DOHH2 (cell line): Measurements from ENCODE around the gene GPC6.

Experiments used
- H3F3A ChIP-seq: fragments of 200-600 bp; sonication (generic), shearing (Covaris generic); 2 replicates; pipeline ENCODE4 v1.6.0; 2016; ENCODE audit warnings: antibody characterized with exemption, mild to moderate bottlenecking; ENCODE audit not compliant: control insufficient read depth, insufficient read depth
- H3K27ac ChIP-seq: fragments of 200-600 bp; sonication (generic); 2 replicates; pipeline ENCODE4 v1.5.1; 2014; ENCODE audit warnings: low read depth, mild to moderate bottlenecking, low read length, moderate library complexity
- H3K27me3 ChIP-seq: fragments of 200-600 bp; sonication (generic); 2 replicates; pipeline ENCODE4 v1.6.1; 2014; ENCODE audit warnings: mild to moderate bottlenecking, low read length, mixed read lengths; ENCODE audit not compliant: control insufficient read depth
- H3K36me3 ChIP-seq: fragments of 200-600 bp; sonication (generic); 2 replicates; pipeline ENCODE4 v1.6.1; 2014; ENCODE audit warnings: mild to moderate bottlenecking, low read length, moderate library complexity, mixed read lengths; ENCODE audit not compliant: control insufficient read depth
- H3K4me1 ChIP-seq: fragments of 200-600 bp; sonication (generic); 2 replicates; pipeline ENCODE4 v1.6.1; 2014; ENCODE audit warnings: mild to moderate bottlenecking, low read length, mixed read lengths; ENCODE audit not compliant: control insufficient read depth
- H3K4me2 ChIP-seq: fragments of 200-600 bp; sonication (generic); 2 replicates; pipeline ENCODE4 v1.6.0; 2014; ENCODE audit warnings: mild to moderate bottlenecking, low read length, moderate library complexity
- H3K4me3 ChIP-seq: fragments of 200-600 bp; sonication (generic); 2 replicates; pipeline ENCODE4 v1.5.1; 2014; ENCODE audit warnings: mild to moderate bottlenecking, low read length, mixed read lengths
- H3K79me2 ChIP-seq: fragments of 200-600 bp; sonication (generic); 2 replicates; pipeline ENCODE4 v1.6.1; 2014; ENCODE audit warnings: mild to moderate bottlenecking, low read length, mixed read lengths; ENCODE audit not compliant: control insufficient read depth
- H3K9me2 ChIP-seq: fragments of 200-600 bp; sonication (generic); replicated peaks from 2 replicates; pipeline ENCODE4 v1.6.1; 2014; ENCODE audit warnings: mild to moderate bottlenecking, low read length, mixed read lengths; ENCODE audit not compliant: control insufficient read depth
- H3K9me3 ChIP-seq: fragments of 200-600 bp; sonication (generic); 2 replicates; pipeline ENCODE4 v1.6.1; 2014; ENCODE audit warnings: antibody characterized with exemption, low read length, mixed read lengths; ENCODE audit not compliant: control insufficient read depth, insufficient read depth
- H4K20me1 ChIP-seq: fragments of 200-600 bp; sonication (generic); 2 replicates; pipeline ENCODE4 v1.6.0; 2014; ENCODE audit warnings: low read depth, mild to moderate bottlenecking, antibody characterized with exemption, low read length, moderate library complexity; ENCODE audit not compliant: control insufficient read depth, insufficient read depth
- CTCF ChIP-seq: fragments of 200-600 bp; sonication (generic); IDR thresholded peaks from one replicate; pipeline ENCODE4 v1.5.1; 2014; ENCODE audit warnings: antibody characterized with exemption, mild to moderate bottlenecking, low read depth, low read length; ENCODE audit not compliant: poor library complexity, severe bottlenecking
- EZH2phosphoT487 ChIP-seq: fragments of 200-600 bp; sonication (generic); IDR thresholded peaks from 2 replicates; pipeline ENCODE4 v1.6.1; 2017; ENCODE audit warnings: borderline replicate concordance, mild to moderate bottlenecking, antibody characterized with exemption, low read length, moderate library complexity, mixed read lengths

Gene GPC6

GRCh38 chr13:93744033-93744432, 517.4 kb downstream of the GPC6 start:
- Histone ChIP-seq H4K20me1 (no peaks in the 10 kb centered on the region), H3K79me2 (no peaks in the 10 kb centered on the region), H3K36me3 (no peaks in the 10 kb centered on the region), H3K9me3 (no peaks in the 10 kb centered on the region), H3F3A (no peaks in the 10 kb centered on the region), H3K4me3 (no peak overlapping the region), H3K27me3 (no peaks in the 10 kb centered on the region), H3K9me2 (no peaks in the 10 kb centered on the region), H3K4me1 (no peaks in the 10 kb centered on the region), H3K27ac (no peak overlapping the region), H3K4me2 (no peak overlapping the region)
- TF ChIP-seq EZH2phosphoT487 (no peak), CTCF (no peak)

GRCh38 chr13:93744886-93745285, 518.3 kb downstream of the GPC6 start:
- Histone ChIP-seq H3K4me1 (no peaks in the 10 kb centered on the region), H3K4me2 (no peak overlapping the region), H3K9me2 (no peaks in the 10 kb centered on the region), H3K36me3 (no peaks in the 10 kb centered on the region), H3K27ac (no peak overlapping the region), H3K79me2 (no peaks in the 10 kb centered on the region), H3K9me3 (no peaks in the 10 kb centered on the region), H4K20me1 (no peaks in the 10 kb centered on the region), H3F3A (no peaks in the 10 kb centered on the region), H3K4me3 (no peak overlapping the region), H3K27me3 (no peaks in the 10 kb centered on the region)
- no peak for TF ChIP-seq EZH2phosphoT487
- no peak for TF ChIP-seq CTCF

- Histone ChIP-seq H3K79me2 (no peaks in the 10 kb centered on the region), H3K36me3 (no peaks in the 10 kb centered on the region), H4K20me1 (no peaks in the 10 kb centered on the region), H3K4me2 (no peak overlapping the region), H3K4me1 (no peaks in the 10 kb centered on the region), H3K27ac (no peak overlapping the region), H3F3A (no peaks in the 10 kb centered on the region), H3K9me2 (no peaks in the 10 kb centered on the region), H3K4me3 (no peak overlapping the region), H3K27me3 (no peaks in the 10 kb centered on the region), H3K9me3 (no peaks in the 10 kb centered on the region)
- TF ChIP-seq CTCF = no peak
These were observed 519.3 kb downstream of the GPC6 start for GRCh38 chr13:93745884-93746283.

- no peak overlapping the region for H3K4me3 ChIP-seq
- no peaks in the 10 kb centered on the region for H3K9me3 ChIP-seq
- H3K4me1 ChIP-seq = no peaks in the 10 kb centered on the region
- no peaks in the 10 kb centered on the region for H3K27me3 ChIP-seq
- H3K79me2 ChIP-seq = no peaks in the 10 kb centered on the region
- no peak for TF ChIP-seq EZH2phosphoT487
- TF ChIP-seq CTCF = no peak
- H3K4me2 ChIP-seq = no peak overlapping the region
- H3K27ac ChIP-seq = no peak overlapping the region
- no peaks in the 10 kb centered on the region for H4K20me1 ChIP-seq
- H3F3A ChIP-seq = no peaks in the 10 kb centered on the region
- no peaks in the 10 kb centered on the region for H3K9me2 ChIP-seq
- H3K36me3 ChIP-seq = no peaks in the 10 kb centered on the region
These were observed 520.0 kb downstream of the GPC6 start for GRCh38 chr13:93746589-93746988.
